A673 (cell line): Measurements from ENCODE around the gene PEAK3.

Experiments used
- EZH2 ChIP-seq: fragments of 200-600 bp; sonication (generic); IDR thresholded peaks from 2 replicates; pipeline ENCODE4 v1.6.1; 2017; ENCODE audit warnings: borderline replicate concordance, low read depth, mild to moderate bottlenecking, mixed read lengths, antibody characterized with exemption, low read length; ENCODE audit not compliant: poor library complexity, severe bottlenecking
- TF ChIP-seq, protein P1 (sequence below): fragments of 300-800, 200-600 bp; sonication (generic); conservative IDR thresholded peaks from 2 replicates; pipeline ENCODE4 v1.5.1; 2017; ENCODE audit warnings: low read depth, mild to moderate bottlenecking, antibody characterized with exemption, low read length, moderate library complexity, mixed read lengths

DNA sequence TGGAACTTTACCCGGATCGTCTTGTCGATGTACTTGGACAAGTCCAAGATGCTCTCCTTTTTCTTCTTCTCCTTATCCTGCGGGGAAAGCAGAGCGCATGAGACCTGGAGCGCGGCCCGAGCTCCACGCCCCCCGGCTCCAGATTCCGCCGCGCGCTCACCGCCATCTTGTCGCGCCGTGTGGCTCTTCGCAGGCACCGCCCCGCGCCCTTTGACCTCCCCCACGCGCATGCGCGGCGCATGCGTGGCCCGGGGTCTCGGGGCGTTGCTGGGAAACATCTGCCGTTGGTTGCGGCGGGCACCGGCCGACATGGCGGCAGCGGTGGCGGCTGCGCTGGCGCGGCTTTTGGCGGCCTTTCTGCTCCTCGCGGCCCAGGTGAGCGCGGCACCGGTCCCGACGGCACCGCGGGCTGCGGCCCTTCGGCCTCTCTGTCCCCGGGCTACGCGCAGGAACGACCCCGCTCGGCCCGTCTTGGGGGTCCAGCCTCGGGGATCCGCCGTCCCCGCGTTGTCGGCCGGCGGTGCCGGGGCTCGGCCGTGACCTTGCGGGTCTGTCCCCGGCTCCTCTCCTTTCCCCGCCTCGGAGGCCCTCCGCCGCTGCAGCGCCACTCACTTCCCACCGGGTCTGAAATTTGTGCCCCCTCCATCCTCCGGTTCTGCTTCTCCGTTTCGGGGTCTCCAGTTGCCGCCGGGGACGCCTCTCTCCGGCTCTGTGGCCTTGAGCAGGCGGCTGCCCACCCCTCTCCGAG lies 46.6 kb upstream of the PEAK3 start, which contains the start of the genes LSM7 and SPPL2B:
- TF ChIP-seq, protein P1, sequence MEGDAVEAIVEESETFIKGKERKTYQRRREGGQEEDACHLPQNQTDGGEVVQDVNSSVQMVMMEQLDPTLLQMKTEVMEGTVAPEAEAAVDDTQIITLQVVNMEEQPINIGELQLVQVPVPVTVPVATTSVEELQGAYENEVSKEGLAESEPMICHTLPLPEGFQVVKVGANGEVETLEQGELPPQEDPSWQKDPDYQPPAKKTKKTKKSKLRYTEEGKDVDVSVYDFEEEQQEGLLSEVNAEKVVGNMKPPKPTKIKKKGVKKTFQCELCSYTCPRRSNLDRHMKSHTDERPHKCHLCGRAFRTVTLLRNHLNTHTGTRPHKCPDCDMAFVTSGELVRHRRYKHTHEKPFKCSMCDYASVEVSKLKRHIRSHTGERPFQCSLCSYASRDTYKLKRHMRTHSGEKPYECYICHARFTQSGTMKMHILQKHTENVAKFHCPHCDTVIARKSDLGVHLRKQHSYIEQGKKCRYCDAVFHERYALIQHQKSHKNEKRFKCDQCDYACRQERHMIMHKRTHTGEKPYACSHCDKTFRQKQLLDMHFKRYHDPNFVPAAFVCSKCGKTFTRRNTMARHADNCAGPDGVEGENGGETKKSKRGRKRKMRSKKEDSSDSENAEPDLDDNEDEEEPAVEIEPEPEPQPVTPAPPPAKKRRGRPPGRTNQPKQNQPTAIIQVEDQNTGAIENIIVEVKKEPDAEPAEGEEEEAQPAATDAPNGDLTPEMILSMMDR = no peak
- TF ChIP-seq EZH2 = no peak
